HepG2 (cell line): ENCODE results near the gene HEMK1. TPM values are rescaled to one million over a fixed set of nuclear protein-coding genes. Genes with fewer than 3 reads are reported as not detected.
A peak's percentile ranks its signal among the peaks of the same experiment; 100 is the strongest.

Source experiments
- ATAC-seq: fragments of 200-7000 bp; cut with Tn5 transposase; 3 replicates; pipeline ENCODE4 v1.9.1; 2020; ENCODE audit warnings: mild to moderate bottlenecking, moderate library complexity
- BruUV-seq: library from RNA; stranded (reverse); fragments of 400-500 nt; replicated peaks from 2 replicates; lab custom pipeline; 2021; lab: Mats Ljungman, UMichigan
- CTCF ChIA-PET: fragments of 300-600 bp; formaldehyde crosslinking; extraction: SDS; loops from one replicate; lab custom pipeline; 2021; ENCODE audit warnings: low total read pairs, inconsistent platforms, low intra/inter-chr PET ratio; lab: Yijun Ruan, JAX
- POLR2A ChIA-PET: fragments of 350-600 bp; sonication (Branson Sonifier 250); formaldehyde crosslinking; loops from one replicate; lab custom pipeline; 2020; ENCODE audit warnings: antibody characterized with exemption, inconsistent platforms; lab: Yijun Ruan, JAX
- DNase-seq: peaks from one replicate; pipeline ENCODE4 v3.0.0-alpha.2; 2015; ENCODE audit warnings: low spot score
- FAIRE-seq: peaks from 3 replicates; lab custom pipeline; 2011; peaks lifted over from hg19 to GRCh38; lab: Jason Lieb, UNC
- H2AFZ ChIP-seq: one replicate; pipeline ENCODE4 v1.6.1; 2011; ENCODE audit warnings: low read length, inconsistent platforms
- H3K27ac ChIP-seq: fragments of 300-600 bp; 3 replicates; pipeline ENCODE4 v1.8.0; 2011; ENCODE audit warnings: mixed run types, mild to moderate bottlenecking, mixed read lengths, low read length, inconsistent platforms; ENCODE audit not compliant: insufficient read depth; ENCODE audit errors: extremely low read length
- H3K27me3 ChIP-seq, 2 experiments: fragments of 200-600 bp in 1 of 2; 2 replicates in 1 of 2; 3 replicates in 1 of 2; pipeline versions ENCODE4 v1.6.0 to v1.8.0; 2011; ENCODE audit warnings: low read length in 2 of 2, mild to moderate bottlenecking in 2 of 2, moderate library complexity in 2 of 2, inconsistent platforms in 1 of 2; ENCODE audit not compliant: insufficient read depth in 2 of 2, control insufficient read depth in 1 of 2
- H3K36me3 ChIP-seq, 2 experiments: fragments of 200-600 bp in 1 of 2; replicated peaks in 1 of 2; 2 replicates in 1 of 2; 3 replicates in 1 of 2; pipeline versions ENCODE4 v1.5.1 to v1.8.0; 2011; ENCODE audit warnings: low read length in 2 of 2, inconsistent platforms in 1 of 2; ENCODE audit not compliant: insufficient read depth in 2 of 2, control insufficient read depth in 1 of 2
- H3K4me1 ChIP-seq: 2 replicates; pipeline ENCODE4 v1.5.1; 2012; ENCODE audit warnings: low read length, inconsistent platforms; ENCODE audit not compliant: insufficient read depth
- H3K4me2 ChIP-seq: 2 replicates; pipeline ENCODE4 v1.6.0; 2011; ENCODE audit warnings: low read depth, low read length, inconsistent platforms
- H3K4me3 ChIP-seq, 3 experiments: fragments of 200-600 bp in 1 of 3; sonication (generic), shearing (Covaris generic) in 1 of 3; replicated peaks in 1 of 3; 2 replicates each; pipeline ENCODE4 v1.5.1; 2011 to 2016; ENCODE audit warnings: low read length in 3 of 3, inconsistent platforms in 2 of 3, low read depth in 2 of 3, mild to moderate bottlenecking in 2 of 3, control low read depth in 1 of 3, mixed read lengths in 1 of 3; ENCODE audit not compliant: insufficient read depth in 1 of 3
- H3K79me2 ChIP-seq: one replicate; pipeline ENCODE4 v1.6.1; 2011; ENCODE audit warnings: low read length, inconsistent platforms; ENCODE audit not compliant: insufficient read depth
- H3K9ac ChIP-seq: 2 replicates; pipeline ENCODE4 v1.6.0; 2011; ENCODE audit warnings: mild to moderate bottlenecking, low read depth, low read length, inconsistent platforms; ENCODE audit not compliant: insufficient read depth
- H3K9me3 ChIP-seq: 2 replicates; pipeline ENCODE4 v1.5.1; 2012; ENCODE audit warnings: mild to moderate bottlenecking, low read length
- H4K20me1 ChIP-seq: 2 replicates; pipeline ENCODE4 v1.6.0; 2011; ENCODE audit warnings: inconsistent platforms, mild to moderate bottlenecking, low read length, moderate library complexity; ENCODE audit not compliant: insufficient read depth
- BORCS8-MEF2B ChIP-seq: sonication (generic); formaldehyde crosslinking; IDR thresholded peaks from 2 replicates; pipeline ENCODE4 v1.8.0; 2022; ENCODE audit warnings: mild to moderate bottlenecking, missing genetic modification reagents
- PHB2 ChIP-seq: fragments of 450-650 bp; IDR thresholded peaks from 2 replicates; pipeline ENCODE4 v1.6.1; 2018; ENCODE audit not compliant: partially characterized antibody
- POLR2G ChIP-seq: fragments of 200-400 bp; formaldehyde crosslinking; IDR thresholded peaks from 2 replicates; pipeline ENCODE4 v1.6.1; 2018; ENCODE audit warnings: mild to moderate bottlenecking, low read depth, low read length, moderate library complexity
- ZNF382 ChIP-seq: sonication (generic); formaldehyde crosslinking; IDR thresholded peaks from 2 replicates; pipeline ENCODE4 v1.5.0; 2020; ENCODE audit warnings: missing genetic modification reagents, mild to moderate bottlenecking, borderline replicate concordance
- ZNF431 ChIP-seq: sonication (generic); formaldehyde crosslinking; IDR thresholded peaks from 2 replicates; pipeline ENCODE4 v1.9.0; 2022; ENCODE audit warnings: missing genetic modification reagents, low read depth, mild to moderate bottlenecking, borderline replicate concordance
- ZNF451 ChIP-seq: sonication (generic); formaldehyde crosslinking; IDR thresholded peaks from 2 replicates; pipeline ENCODE4 v1.5.0; 2020; ENCODE audit warnings: mild to moderate bottlenecking, missing genetic modification reagents
- WGBS: methylation state at CpG from one replicate; pipeline ENCODE4 v1.1.6; 2017; ENCODE audit warnings: low lambda C conversion rate; 5-methylcytosine and 5-hydroxymethylcytosine counted together
- in situ Hi-C: cut with HindIII; loops from 2 replicates; pipeline ENCODE4 v1.10.0; 2017; ENCODE audit warnings: low pct_unique_long_range_greater_than_20kb; ENCODE audit not compliant: extremely low pct_ligation_motif_present
- intact Hi-C: fragments of 100-400 bp; cut with micrococcal nuclease; formaldehyde crosslinking; loops from one replicate; pipeline ENCODE4 v1.10.0; 2022; ENCODE audit not compliant: unreplicated experiment
- polyA plus RNA-seq, 8 experiments: library from polyadenylated mRNA; depleted of rRNA in 3 of 8; stranded (reverse) in 7 of 8; unstranded in 1 of 8; fragments of >200 nt; fragmentation: Illumina TruSeq in 4 of 8; extraction: Trizol in 4 of 8; gene quantifications; 2 replicates each; pipeline versions ENCODE4 v1.2.1 to v1.2.3, GENCODE V29; 2011 to 2016; ENCODE audit warnings: low read depth in 4 of 8, missing spikeins in 1 of 8, mixed read lengths in 1 of 8; ENCODE audit not compliant: insufficient read depth in 1 of 8
- total RNA-seq, 5 experiments: library from RNA; depleted of rRNA; stranded (reverse); fragments of >200 nt; fragmentation: Illumina TruSeq; extraction: Trizol; gene quantifications; 2 replicates each; pipeline ENCODE4 v1.2.3, GENCODE V29; 2016; ENCODE audit warnings: low read depth in 1 of 5
- TF ChIP-seq, protein P1 (sequence below): sonication (generic); formaldehyde crosslinking; IDR thresholded peaks from 2 replicates; pipeline ENCODE4 v1.5.1; 2020; ENCODE audit warnings: missing genetic modification reagents, mild to moderate bottlenecking, borderline replicate concordance
- TF ChIP-seq, protein P2 (sequence below): sonication (generic); formaldehyde crosslinking; IDR thresholded peaks from 2 replicates; pipeline ENCODE4 v1.4.0; 2020; ENCODE audit warnings: mild to moderate bottlenecking, missing genetic modification reagents

HEMK1 gene
- total and polyA plus RNA-seq, 2 of the 13 experiments (the other 11 are each of a cell fraction or from before 2014, with no cell fraction given) = 9.8 to 12.6 TPM

DNA sequence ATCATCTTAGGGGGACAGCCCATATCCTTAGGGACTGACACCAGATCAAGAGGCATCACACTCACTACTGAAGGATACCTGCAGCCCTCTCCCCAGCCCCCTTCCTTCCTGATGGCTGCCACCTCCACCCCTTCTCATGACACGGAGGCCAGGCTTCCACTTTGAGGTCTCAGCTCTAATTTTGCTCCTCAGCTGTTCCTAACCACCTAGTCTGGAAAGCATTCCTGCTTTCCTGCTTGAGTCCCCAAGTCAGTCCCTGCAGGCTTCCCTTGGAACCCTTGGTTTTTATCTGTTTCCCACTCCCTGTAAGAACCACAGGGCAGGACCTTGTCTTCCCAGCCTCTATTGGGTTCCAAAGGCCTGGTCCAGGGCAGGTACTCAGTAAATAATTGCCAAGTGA lies 5.0 kb upstream of the HEMK1 start (continued):
- TF ChIP-seq, protein P1, sequence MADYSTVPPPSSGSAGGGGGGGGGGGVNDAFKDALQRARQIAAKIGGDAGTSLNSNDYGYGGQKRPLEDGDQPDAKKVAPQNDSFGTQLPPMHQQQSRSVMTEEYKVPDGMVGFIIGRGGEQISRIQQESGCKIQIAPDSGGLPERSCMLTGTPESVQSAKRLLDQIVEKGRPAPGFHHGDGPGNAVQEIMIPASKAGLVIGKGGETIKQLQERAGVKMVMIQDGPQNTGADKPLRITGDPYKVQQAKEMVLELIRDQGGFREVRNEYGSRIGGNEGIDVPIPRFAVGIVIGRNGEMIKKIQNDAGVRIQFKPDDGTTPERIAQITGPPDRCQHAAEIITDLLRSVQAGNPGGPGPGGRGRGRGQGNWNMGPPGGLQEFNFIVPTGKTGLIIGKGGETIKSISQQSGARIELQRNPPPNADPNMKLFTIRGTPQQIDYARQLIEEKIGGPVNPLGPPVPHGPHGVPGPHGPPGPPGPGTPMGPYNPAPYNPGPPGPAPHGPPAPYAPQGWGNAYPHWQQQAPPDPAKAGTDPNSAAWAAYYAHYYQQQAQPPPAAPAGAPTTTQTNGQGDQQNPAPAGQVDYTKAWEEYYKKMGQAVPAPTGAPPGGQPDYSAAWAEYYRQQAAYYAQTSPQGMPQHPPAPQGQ (CRISPR knock-in tag) = no peak
- TF ChIP-seq ZNF382 (CRISPR knock-in tag) (no peak), PHB2 (no peak)
- TF ChIP-seq, all 625 proteins: peak for 0

DNA sequence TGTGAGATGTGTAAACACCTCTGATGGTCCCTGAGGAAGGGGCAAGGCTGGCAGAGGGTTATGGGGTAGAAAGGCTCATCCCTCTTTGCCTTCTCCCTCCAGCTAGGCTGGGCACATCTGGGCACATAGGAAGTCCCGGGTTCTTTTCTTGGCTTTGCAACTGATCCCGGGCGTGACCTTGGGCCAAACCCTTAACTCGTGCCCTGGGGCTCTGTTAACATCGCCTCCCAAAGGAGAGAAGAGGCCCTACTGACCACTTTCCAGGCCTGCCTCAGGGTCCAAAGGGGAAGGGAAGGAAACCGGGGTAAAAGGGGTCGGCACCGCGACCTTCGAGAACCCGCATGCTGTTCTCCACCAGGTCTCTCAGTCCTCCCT lies 2.3 kb upstream of the HEMK1 start:
- no peaks in the 10 kb centered on the region for H3K36me3 ChIP-seq
- FAIRE-seq (no peak), DNase-seq (no peak), ATAC-seq (no peak)
- BruUV-seq = no TSS peak
- H2AFZ ChIP-seq = no peak overlapping the region
- H3K4me2 ChIP-seq = peak overlapping the region; percentile 80
- no peaks in the 10 kb centered on the region for H3K79me2 ChIP-seq
- WGBS = 4% methylated on average over 5 of the region's 11 CpGs
- ChIA-PET POLR2A (interaction anchor here (0.9 to 2.0 kb wide), 3 partner anchors 34 to 230 kb away, joined by 3 to 9 read pairs (median 6); partner anchors contain the start of gene CISH), CTCF (no interaction called here)
- no peaks in the 10 kb centered on the region for H4K20me1 ChIP-seq
- peak overlapping the region; percentile 41; the same call in 1 of the 2 replicates for H3K9ac ChIP-seq
- intact Hi-C loops (no loop called here), in situ Hi-C loops (no loop called here)
- H3K27me3 ChIP-seq = peaks cover 4 to 24% of the 10 kb centered on the region in 2 experiments; a peak in 3 of 5 replicates
- no peaks in the 10 kb centered on the region for H3K9me3 ChIP-seq
- peaks cover 45% of the 10 kb centered on the region for H3K4me1 ChIP-seq
- no peak overlapping the region for H3K27ac ChIP-seq
- 0 out of 2 replicates have a peak, but pooled peaks have one; percentile 28 for TF ChIP-seq ZNF451 (CRISPR knock-in tag)
- no peak for TF ChIP-seq ZNF431 (CRISPR knock-in tag)
- TF ChIP-seq BORCS8-MEF2B (CRISPR knock-in tag) = 0 out of 2 replicates have a peak, but pooled peaks have one; percentile 18
- TF ChIP-seq POLR2G = no peak
- TF ChIP-seq, protein P2, sequence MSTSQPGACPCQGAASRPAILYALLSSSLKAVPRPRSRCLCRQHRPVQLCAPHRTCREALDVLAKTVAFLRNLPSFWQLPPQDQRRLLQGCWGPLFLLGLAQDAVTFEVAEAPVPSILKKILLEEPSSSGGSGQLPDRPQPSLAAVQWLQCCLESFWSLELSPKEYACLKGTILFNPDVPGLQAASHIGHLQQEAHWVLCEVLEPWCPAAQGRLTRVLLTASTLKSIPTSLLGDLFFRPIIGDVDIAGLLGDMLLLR = no peak
- H3K4me3 ChIP-seq = peak overlapping the region; percentile 50 to 78 (median 51); a peak in 5 of 6 replicates
